H9 (cell line): ENCODE results near the gene NEXN. TPM values are rescaled to one million over a fixed set of nuclear protein-coding genes. Genes with fewer than 3 reads are reported as not detected.

Experiments used
- DNase-seq: peaks from one replicate; pipeline ENCODE4 v3.0.0-alpha.2; 2017
- H2AFZ ChIP-seq: one replicate; pipeline ENCODE4 v1.6.1; 2013; ENCODE audit warnings: mild to moderate bottlenecking, low read length, control low read depth, moderate library complexity
- H2AK5ac ChIP-seq: 2 replicates; pipeline ENCODE4 v1.6.1; 2013; ENCODE audit warnings: low read length, control low read depth, mixed read lengths; ENCODE audit not compliant: insufficient read length
- H2BK120ac ChIP-seq: one replicate; pipeline ENCODE4 v1.6.1; 2013; ENCODE audit warnings: low read depth, mild to moderate bottlenecking, low read length, control low read depth, inconsistent platforms; ENCODE audit not compliant: poor library complexity, severe bottlenecking
- H2BK12ac ChIP-seq: 2 replicates; pipeline ENCODE4 v1.6.1; 2013; ENCODE audit warnings: low read length, control low read depth, mixed read lengths, low read depth; ENCODE audit not compliant: insufficient read length
- H2BK15ac ChIP-seq: 2 replicates; pipeline ENCODE4 v1.6.1; 2013; ENCODE audit warnings: low read depth, low read length, control low read depth
- H2BK20ac ChIP-seq: one replicate; pipeline ENCODE4 v1.6.1; 2013; ENCODE audit warnings: low read depth, mild to moderate bottlenecking, low read length, control low read depth, inconsistent platforms; ENCODE audit not compliant: poor library complexity, severe bottlenecking
- H2BK5ac ChIP-seq: 2 replicates; pipeline ENCODE4 v1.6.1; 2013; ENCODE audit warnings: low read length, control low read depth, mixed read lengths; ENCODE audit not compliant: insufficient read length
- H3K14ac ChIP-seq: 2 replicates; pipeline ENCODE4 v1.6.1; 2013; ENCODE audit warnings: low read length, control low read depth; ENCODE audit not compliant: insufficient read depth
- H3K18ac ChIP-seq: 2 replicates; pipeline ENCODE4 v1.6.1; 2013; ENCODE audit warnings: low read depth, mild to moderate bottlenecking, mixed read lengths, low read length, control low read depth; ENCODE audit not compliant: insufficient read length
- H3K23ac ChIP-seq: 2 replicates; pipeline ENCODE4 v1.6.1; 2013; ENCODE audit warnings: low read length, control low read depth, mixed read lengths, low read depth; ENCODE audit not compliant: insufficient read length
- H3K23me2 ChIP-seq: 2 replicates; pipeline ENCODE4 v1.6.1; 2013; ENCODE audit warnings: low read depth, mild to moderate bottlenecking, mixed read lengths, low read length, control low read depth; ENCODE audit not compliant: insufficient read length, poor library complexity, severe bottlenecking
- H3K27ac ChIP-seq: 2 replicates; pipeline ENCODE4 v1.5.1; 2013; ENCODE audit warnings: low read length, control low read depth, mixed read lengths, low read depth; ENCODE audit not compliant: insufficient read length
- H3K27me3 ChIP-seq: 2 replicates; pipeline ENCODE4 v1.6.1; 2013; ENCODE audit warnings: low read length, control low read depth, inconsistent platforms; ENCODE audit not compliant: insufficient read depth
- H3K4ac ChIP-seq: 2 replicates; pipeline ENCODE4 v1.6.1; 2013; ENCODE audit warnings: low read depth, mild to moderate bottlenecking, control low read depth, inconsistent platforms, low read length, moderate library complexity
- H3K4me1 ChIP-seq: 2 replicates; pipeline ENCODE4 v1.6.1; 2013; ENCODE audit warnings: low read length, control low read depth, inconsistent platforms; ENCODE audit not compliant: insufficient read depth
- H3K4me2 ChIP-seq: 2 replicates; pipeline ENCODE4 v1.6.1; 2013; ENCODE audit warnings: low read length, control low read depth, mixed read lengths; ENCODE audit not compliant: insufficient read length, insufficient read depth
- H3K56ac ChIP-seq: 2 replicates; pipeline ENCODE4 v1.6.1; 2013; ENCODE audit warnings: low read depth, mild to moderate bottlenecking, mixed read lengths, low read length, control low read depth; ENCODE audit not compliant: insufficient read length
- H3K79me1 ChIP-seq: 2 replicates; pipeline ENCODE4 v1.6.1; 2013; ENCODE audit warnings: low read depth, mild to moderate bottlenecking, moderate library complexity, low read length, control low read depth, inconsistent platforms; ENCODE audit not compliant: insufficient read depth, poor library complexity, severe bottlenecking
- H3K79me2 ChIP-seq: 2 replicates; pipeline ENCODE4 v1.6.1; 2013; ENCODE audit warnings: low read length, control low read depth, inconsistent platforms; ENCODE audit not compliant: insufficient read depth
- H3K9ac ChIP-seq: 2 replicates; pipeline ENCODE4 v1.6.1; 2013; ENCODE audit warnings: low read length, control low read depth, mixed read lengths; ENCODE audit not compliant: insufficient read length; ENCODE audit errors: extremely low read depth
- H3K9me3 ChIP-seq: one replicate; pipeline ENCODE4 v1.6.1; 2013; ENCODE audit warnings: low read depth, low read length, inconsistent platforms; ENCODE audit not compliant: control insufficient read depth
- H3T11ph ChIP-seq: one replicate; pipeline ENCODE4 v1.6.1; 2013; ENCODE audit warnings: mild to moderate bottlenecking, low read length, control low read depth, inconsistent platforms
- H4K20me1 ChIP-seq: one replicate; pipeline ENCODE4 v1.6.1; 2013; ENCODE audit not compliant: control insufficient read depth, insufficient read length, insufficient read depth
- H4K5ac ChIP-seq: 2 replicates; pipeline ENCODE4 v1.6.1; 2013; ENCODE audit warnings: low read depth, mild to moderate bottlenecking, mixed read lengths, low read length, control low read depth; ENCODE audit not compliant: insufficient read length
- H4K8ac ChIP-seq: replicated peaks from 2 replicates; pipeline ENCODE4 v1.6.1; 2013; ENCODE audit warnings: low read length, control low read depth, mixed read lengths, low read depth; ENCODE audit not compliant: insufficient read length
- H4K91ac ChIP-seq: 2 replicates; pipeline ENCODE4 v1.6.1; 2013; ENCODE audit warnings: low read depth, mild to moderate bottlenecking, moderate library complexity, mixed read lengths, low read length, control low read depth; ENCODE audit not compliant: insufficient read length
- H3K27ac Mint-ChIP-seq, 3 experiments: 2 replicates in 2 of 3; 3 replicates in 1 of 3; pipeline ENCODE4 v1.8.0; 2020 to 2021; ENCODE audit warnings: mixed read lengths in 3 of 3, mild to moderate bottlenecking in 1 of 3, moderate library complexity in 1 of 3
- H3K27me3 Mint-ChIP-seq: 2 replicates; pipeline ENCODE4 v1.8.0; 2021; ENCODE audit warnings: low read depth, mild to moderate bottlenecking, moderate library complexity, mixed read lengths
- H3K36me3 Mint-ChIP-seq, 3 experiments: 2 replicates in 2 of 3; 3 replicates in 1 of 3; pipeline ENCODE4 v1.8.0; 2020 to 2021; ENCODE audit warnings: low read depth in 3 of 3, mixed read lengths in 3 of 3; ENCODE audit not compliant: insufficient read depth in 1 of 3
- H3K4me1 Mint-ChIP-seq, 2 experiments: 2 replicates each; pipeline ENCODE4 v1.8.0; 2020; ENCODE audit warnings: mixed read lengths in 2 of 2
- H3K4me3 Mint-ChIP-seq, 2 experiments: 2 replicates in 1 of 2; 3 replicates in 1 of 2; pipeline ENCODE4 v1.8.0; 2020 to 2021; ENCODE audit warnings: mild to moderate bottlenecking in 2 of 2, mixed read lengths in 2 of 2, moderate library complexity in 1 of 2
- H3K9me3 Mint-ChIP-seq, 2 experiments: 2 replicates in 1 of 2; 3 replicates in 1 of 2; pipeline ENCODE4 v1.8.0; 2020; ENCODE audit warnings: mild to moderate bottlenecking in 2 of 2, mixed read lengths in 2 of 2, moderate library complexity in 1 of 2
- WGBS: extraction: QIAGEN DNeasy Blood & Tissue Kit; methylation state at CpG from one replicate; pipeline ENCODE4 v1.1.7; 2013; ENCODE audit warnings: missing lambda C conversion rate, low lambda C conversion rate, mixed read lengths; ENCODE audit not compliant: insufficient read length; ENCODE audit errors: extremely low coverage; 5-methylcytosine and 5-hydroxymethylcytosine counted together
- total RNA-seq: library from RNA; stranded (reverse); gene quantifications from 2 replicates; pipeline ENCODE4 v1.2.1, GENCODE V29; 2021
- TF ChIP-seq, protein P1 (sequence below): fragments of 200-600 bp; sonication (generic); conservative IDR thresholded peaks from 3 replicates; pipeline ENCODE4 v1.8.0; 2021; ENCODE audit warnings: antibody characterized with exemption, mild to moderate bottlenecking

NEXN gene
- total RNA-seq, 1 experiment from 2014 or later, result 3.2 TPM

DNA sequence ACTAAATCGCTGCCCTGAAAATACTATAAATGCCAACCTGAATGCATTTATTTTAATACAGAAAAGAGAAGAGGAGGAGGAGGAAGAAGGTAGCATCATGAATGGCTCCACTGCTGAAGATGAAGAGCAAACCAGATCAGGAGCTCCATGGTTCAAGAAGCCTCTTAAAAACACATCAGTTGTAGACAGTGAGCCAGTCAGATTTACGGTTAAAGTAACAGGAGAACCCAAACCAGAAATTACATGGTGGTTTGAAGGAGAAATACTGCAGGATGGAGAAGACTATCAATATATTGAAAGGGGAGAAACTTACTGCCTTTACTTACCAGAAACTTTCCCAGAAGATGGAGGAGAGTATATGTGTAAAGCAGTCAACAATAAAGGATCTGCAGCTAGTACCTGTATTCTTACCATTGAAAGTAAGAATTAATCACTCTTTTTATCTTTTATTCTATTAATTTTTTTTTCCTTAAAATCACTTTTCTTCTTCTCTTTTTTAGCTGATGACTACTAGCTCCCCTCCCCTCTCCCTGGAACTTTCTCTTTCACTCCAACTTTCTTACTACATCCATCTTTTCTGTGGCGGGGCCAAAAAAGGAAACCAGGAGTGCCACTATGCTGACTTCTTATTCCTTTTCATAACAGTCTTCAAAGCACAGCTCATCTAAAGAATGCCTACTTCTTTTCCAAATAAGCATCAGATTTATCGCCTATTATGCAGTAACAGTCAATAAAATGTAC, 54.1 kb downstream of the NEXN start:
- H3K27ac ChIP-seq, result no peak overlapping the region

More for the DNA sequence above, 54.1 kb downstream of the NEXN start:
- H2BK5ac ChIP-seq, result no peak overlapping the region
- no peak overlapping the region for H3K4me3 Mint-ChIP-seq
- H4K8ac ChIP-seq, result no peak overlapping the region
- H2BK120ac ChIP-seq, result no peak overlapping the region
- no peak overlapping the region for H2BK15ac ChIP-seq
- no peak overlapping the region for H3T11ph ChIP-seq
- no peaks in the 10 kb centered on the region for H3K9me3 Mint-ChIP-seq
- no peaks in the 10 kb centered on the region for H3K27me3 Mint-ChIP-seq
- H2BK12ac ChIP-seq, result no peak overlapping the region
- H3K27ac Mint-ChIP-seq, result peak overlapping the region in 1 of 3 experiments; percentile 50; a peak in 2 of 7 replicates
- no peaks in the 10 kb centered on the region for H3K9me3 ChIP-seq
- H3K4me1 ChIP-seq, result no peaks in the 10 kb centered on the region
- H3K4ac ChIP-seq, result no peak overlapping the region
- no peak overlapping the region for H2BK20ac ChIP-seq
- peaks cover 12 to 50% (median 38%) of the 10 kb centered on the region in 3 experiments; a peak in 6 of 7 replicates for H3K36me3 Mint-ChIP-seq
- DNase-seq, result no peak
- H3K56ac ChIP-seq, result no peak overlapping the region
- no peaks in the 10 kb centered on the region for H4K20me1 ChIP-seq
- H3K27me3 ChIP-seq, result no peaks in the 10 kb centered on the region
- no peak overlapping the region for H3K9ac ChIP-seq
- no peak overlapping the region for H2AK5ac ChIP-seq
- 0 out of 4 replicates have a peak, but pooled peaks cover 0 to 4% of the 10 kb centered on the region in 2 experiments for H3K4me1 Mint-ChIP-seq
- TF ChIP-seq, protein P1, sequence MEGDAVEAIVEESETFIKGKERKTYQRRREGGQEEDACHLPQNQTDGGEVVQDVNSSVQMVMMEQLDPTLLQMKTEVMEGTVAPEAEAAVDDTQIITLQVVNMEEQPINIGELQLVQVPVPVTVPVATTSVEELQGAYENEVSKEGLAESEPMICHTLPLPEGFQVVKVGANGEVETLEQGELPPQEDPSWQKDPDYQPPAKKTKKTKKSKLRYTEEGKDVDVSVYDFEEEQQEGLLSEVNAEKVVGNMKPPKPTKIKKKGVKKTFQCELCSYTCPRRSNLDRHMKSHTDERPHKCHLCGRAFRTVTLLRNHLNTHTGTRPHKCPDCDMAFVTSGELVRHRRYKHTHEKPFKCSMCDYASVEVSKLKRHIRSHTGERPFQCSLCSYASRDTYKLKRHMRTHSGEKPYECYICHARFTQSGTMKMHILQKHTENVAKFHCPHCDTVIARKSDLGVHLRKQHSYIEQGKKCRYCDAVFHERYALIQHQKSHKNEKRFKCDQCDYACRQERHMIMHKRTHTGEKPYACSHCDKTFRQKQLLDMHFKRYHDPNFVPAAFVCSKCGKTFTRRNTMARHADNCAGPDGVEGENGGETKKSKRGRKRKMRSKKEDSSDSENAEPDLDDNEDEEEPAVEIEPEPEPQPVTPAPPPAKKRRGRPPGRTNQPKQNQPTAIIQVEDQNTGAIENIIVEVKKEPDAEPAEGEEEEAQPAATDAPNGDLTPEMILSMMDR, result no peak
- no peaks in the 10 kb centered on the region for H3K79me1 ChIP-seq
- no peaks in the 10 kb centered on the region for H3K79me2 ChIP-seq
- no peak overlapping the region for H2AFZ ChIP-seq
- no peak overlapping the region for H3K18ac ChIP-seq
- no peaks in the 10 kb centered on the region for H3K23me2 ChIP-seq
- H4K5ac ChIP-seq, result no peak overlapping the region
- no CpG with 5 or more reads among the region's 4 CpGs for WGBS
- no peak overlapping the region for H3K23ac ChIP-seq
- H3K14ac ChIP-seq, result no peak overlapping the region
- H4K91ac ChIP-seq, result no peak overlapping the region
- H3K4me2 ChIP-seq, result no peak overlapping the region
